ENCODE results near the gene PIANP. TPM values are rescaled to one million over a fixed set of nuclear protein-coding genes. Genes with fewer than 3 reads are reported as not detected.

PIANP gene
- total RNA-seq, 1 donor from 2014 or later, result not detected

GRCh38 chr12:6684609-6685008, 16.0 kb downstream of the PIANP start:
- intact Hi-C loops (cut with micrococcal nuclease), result loop anchor here (5.0 kb wide), 2 partner anchors 83 to 143 kb away; partner anchors contain the start of genes P3H3 and PTMS

- intact Hi-C loops (cut with micrococcal nuclease), result no loop called here
Measured at GRCh38 chr12:6676962-6677361, 23.7 kb downstream of the PIANP start.

- intact Hi-C loops (cut with micrococcal nuclease), result no loop called here
Measured at GRCh38 chr12:6672143-6672542, 28.5 kb downstream of the PIANP start.

- intact Hi-C loops (cut with micrococcal nuclease), result no loop called here
Measured at GRCh38 chr12:6667559-6668210, 32.9 kb downstream of the PIANP start.

GRCh38 chr12:6666211-6666610, 34.4 kb downstream of the PIANP start:
- intact Hi-C loops (cut with micrococcal nuclease), result no loop called here

GRCh38 chr12:6664902-6665301, 35.7 kb downstream of the PIANP start:
- intact Hi-C loops (cut with micrococcal nuclease), result loop anchor here (5.0 kb wide), 1 partner anchor 133 kb away; the partner anchor contains the start of gene GAPDH

GRCh38 chr12:6662906-6663742, 37.5 kb downstream of the PIANP start, which contains the start of gene ING4:
ING4 (minus strand) TSS chr12:6663119; CDS start chr12:6663101, 18 bp downstream.
- intact Hi-C loops (cut with micrococcal nuclease), result loop anchor here (1.0 to 5.0 kb wide), 10 partner anchors 26 to 307 kb away; partner anchors contain the start of genes CHD4, COPS7A, EMG1 and GAPDH

- intact Hi-C loops (cut with micrococcal nuclease), result loop anchor here (2.0 to 5.0 kb wide), 3 partner anchors 30 to 130 kb away; partner anchors contain the start of gene GAPDH
Measured at GRCh38 chr12:6662602-6662905, 38.1 kb downstream of the PIANP start.

GRCh38 chr12:6653987-6654386, 46.6 kb downstream of the PIANP start:
- intact Hi-C loops (cut with micrococcal nuclease), result no loop called here

- intact Hi-C loops (cut with micrococcal nuclease), result no loop called here
Measured at GRCh38 chr12:6653342-6653741, 47.3 kb downstream of the PIANP start.

- intact Hi-C loops (cut with micrococcal nuclease), result no loop called here
Measured at GRCh38 chr12:6652391-6652790, 48.2 kb downstream of the PIANP start.

- intact Hi-C loops (cut with micrococcal nuclease), result no loop called here
Measured at GRCh38 chr12:6650832-6651231, 49.8 kb downstream of the PIANP start.

GRCh38 chr12:6647083-6647604, 53.5 kb downstream of the PIANP start, which contains the start of gene ACRBP:
ACRBP (minus strand) TSS chr12:6647432; CDS start chr12:6647366, 66 bp downstream.
- intact Hi-C loops (cut with micrococcal nuclease), result no loop called here

GRCh38 chr12:6646276-6647082, 54.1 kb downstream of the PIANP start:
- intact Hi-C loops (cut with micrococcal nuclease), result no loop called here

- intact Hi-C loops (cut with micrococcal nuclease), result no loop called here
Measured at GRCh38 chr12:6644903-6645302, 55.7 kb downstream of the PIANP start.

- intact Hi-C loops (cut with micrococcal nuclease), result no loop called here
Measured at GRCh38 chr12:6644257-6644596, 56.4 kb downstream of the PIANP start.

Other genes with a start within 250 kb of the PIANP start
- 45.8 and 49.0 TPM in 2 replicates for gene TAPBPL, start 248.8 kb downstream of the PIANP start, total RNA-seq
- gene VAMP1, start 230.1 kb downstream of the PIANP start, total RNA-seq, result 44.0 and 47.8 TPM in 2 replicates
- 234 and 248 TPM in 2 replicates for gene MRPL51, start 207.6 kb downstream of the PIANP start, total RNA-seq
- gene NCAPD2, start 206.7 kb downstream of the PIANP start, total RNA-seq, result 154 and 166 TPM in 2 replicates
- 5,041 and 5,044 TPM in 2 replicates for gene GAPDH, start 166.3 kb downstream of the PIANP start, total RNA-seq
- 21.9 and 22.9 TPM in 2 replicates for gene IFFO1, start 144.8 kb downstream of the PIANP start, total RNA-seq
- gene NOP2, start 132.5 kb downstream of the PIANP start, total RNA-seq, result 93.3 and 94.4 TPM in 2 replicates
- gene CHD4, start 93.4 kb downstream of the PIANP start, total RNA-seq, result 257 and 265 TPM in 2 replicates
- gene LPAR5, start 64.9 kb downstream of the PIANP start, total RNA-seq, result 6.2 and 6.7 TPM in 2 replicates
- 1.5 and 1.7 TPM in 2 replicates for gene ACRBP, start 53.4 kb downstream of the PIANP start, total RNA-seq
- 20.7 and 21.3 TPM in 2 replicates for gene ING4, start 37.7 kb downstream of the PIANP start, total RNA-seq
- gene ZNF384, start 11.4 kb downstream of the PIANP start, total RNA-seq, result 86.1 and 91.5 TPM in 2 replicates
- 23.5 and 26.6 TPM in 2 replicates for gene COPS7A, start 23.2 kb upstream of the PIANP start, total RNA-seq
- 92.7 and 94.4 TPM in 2 replicates for gene MLF2, start 52.3 kb upstream of the PIANP start, total RNA-seq
- 95.4 and 98.5 TPM in 2 replicates for gene PTMS, start 65.5 kb upstream of the PIANP start, total RNA-seq
- 11.8 and 12.2 TPM in 2 replicates for gene LAG3, start 71.7 kb upstream of the PIANP start, total RNA-seq
- gene CD4, start 88.7 kb upstream of the PIANP start, total RNA-seq, result 226 and 232 TPM in 2 replicates
- gene GPR162, start 121.0 kb upstream of the PIANP start, total RNA-seq, result 0.18 and 0.32 TPM in 2 replicates
- 0.73 and 1.3 TPM in 2 replicates for gene P3H3, start 127.6 kb upstream of the PIANP start, total RNA-seq
- 0.39 and 0.43 TPM in 2 replicates for gene GNB3, start 140.1 kb upstream of the PIANP start, total RNA-seq
- 77.3 and 78.4 TPM in 2 replicates for gene CDCA3, start 150.5 kb upstream of the PIANP start, total RNA-seq
- gene USP5, start 151.3 kb upstream of the PIANP start, total RNA-seq, result 126 and 138 TPM in 2 replicates
- 1,157 and 1,161 TPM in 2 replicates for gene TPI1, start 166.7 kb upstream of the PIANP start, total RNA-seq
- gene SPSB2, start 172.5 kb upstream of the PIANP start, total RNA-seq, result 14.0 and 14.6 TPM in 2 replicates
- 4.7 and 5.0 TPM in 2 replicates for gene LRRC23, start 204.0 kb upstream of the PIANP start, total RNA-seq
- gene ENO2, start 213.8 kb upstream of the PIANP start, total RNA-seq, result 114 and 120 TPM in 2 replicates
- gene ATN1, start 227.1 kb upstream of the PIANP start, total RNA-seq, result 35.9 and 37.0 TPM in 2 replicates
- gene RNU7-1, start 243.0 kb upstream of the PIANP start, total RNA-seq, result not detected in 2 replicates
- 135 and 161 TPM in 2 replicates for gene C12orf57, start 243.2 kb upstream of the PIANP start, total RNA-seq

All from T-helper 2 cell treated with Interferon-gamma antibody and Interleukin-4, amounts not matched to agents 100 ng/mL and 5 ng/mL, for 36 hours (primary cell).